ENCODE data around the gene STK17A. TPM values are rescaled to one million over a fixed set of nuclear protein-coding genes. Genes with fewer than 3 reads are reported as not detected.

The STK17A gene
- total RNA-seq, 1 experiment from 2014 or later, result 9.8 TPM

- WGBS (ENCODE audit: extremely low coverage, insufficient read length, low lambda C conversion rate), result no CpG with 5 or more reads among the region's 6 CpGs
- H2BK5ac ChIP-seq (ENCODE audit: insufficient read length, low read length), result no peak overlapping the region
- H2BK12ac ChIP-seq (ENCODE audit: insufficient read length, low read depth, low read length), result no peak overlapping the region
- H2AK5ac ChIP-seq (ENCODE audit: insufficient read length, low read length), result no peak overlapping the region
- peak overlapping the region; percentile 54; the same call in 1 of the 2 replicates for H3K4ac ChIP-seq (ENCODE audit: low read depth, low read length)
- H3K27me3 ChIP-seq (ENCODE audit: insufficient read depth, low read length), result no peaks in the 10 kb centered on the region
- H3K9me3 ChIP-seq (ENCODE audit: control insufficient read depth, low read depth, low read length), result no peaks in the 10 kb centered on the region
- no peak overlapping the region for H3K23ac ChIP-seq (ENCODE audit: insufficient read length, low read depth, low read length)
- no peaks in the 10 kb centered on the region for H3K79me1 ChIP-seq (ENCODE audit: insufficient read depth, low read depth, low read length, poor library complexity, severe bottlenecking)
- H4K8ac ChIP-seq (replicated peaks; ENCODE audit: insufficient read length, low read depth, low read length), result no peak overlapping the region
- peaks cover 0 to 3% of the 10 kb centered on the region in 2 experiments; a peak in 2 of 5 replicates for H3K9me3 Mint-ChIP-seq
- peaks cover 4% of the 10 kb centered on the region; the same call in 1 of the 2 replicates for H3K4me1 ChIP-seq (ENCODE audit: insufficient read depth, low read length)
- TF ChIP-seq, protein P1, sequence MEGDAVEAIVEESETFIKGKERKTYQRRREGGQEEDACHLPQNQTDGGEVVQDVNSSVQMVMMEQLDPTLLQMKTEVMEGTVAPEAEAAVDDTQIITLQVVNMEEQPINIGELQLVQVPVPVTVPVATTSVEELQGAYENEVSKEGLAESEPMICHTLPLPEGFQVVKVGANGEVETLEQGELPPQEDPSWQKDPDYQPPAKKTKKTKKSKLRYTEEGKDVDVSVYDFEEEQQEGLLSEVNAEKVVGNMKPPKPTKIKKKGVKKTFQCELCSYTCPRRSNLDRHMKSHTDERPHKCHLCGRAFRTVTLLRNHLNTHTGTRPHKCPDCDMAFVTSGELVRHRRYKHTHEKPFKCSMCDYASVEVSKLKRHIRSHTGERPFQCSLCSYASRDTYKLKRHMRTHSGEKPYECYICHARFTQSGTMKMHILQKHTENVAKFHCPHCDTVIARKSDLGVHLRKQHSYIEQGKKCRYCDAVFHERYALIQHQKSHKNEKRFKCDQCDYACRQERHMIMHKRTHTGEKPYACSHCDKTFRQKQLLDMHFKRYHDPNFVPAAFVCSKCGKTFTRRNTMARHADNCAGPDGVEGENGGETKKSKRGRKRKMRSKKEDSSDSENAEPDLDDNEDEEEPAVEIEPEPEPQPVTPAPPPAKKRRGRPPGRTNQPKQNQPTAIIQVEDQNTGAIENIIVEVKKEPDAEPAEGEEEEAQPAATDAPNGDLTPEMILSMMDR (conservative IDR thresholded peaks at IDR 0.05), result no peak
- H4K20me1 ChIP-seq (ENCODE audit: control insufficient read depth, insufficient read depth, insufficient read length), result no peaks in the 10 kb centered on the region
- DNase-seq, result peak; percentile 67
- no peak overlapping the region for H2AFZ ChIP-seq (ENCODE audit: low read length)
- no peak overlapping the region for H2BK20ac ChIP-seq (ENCODE audit: low read depth, low read length, poor library complexity, severe bottlenecking)
- no peak overlapping the region for H4K91ac ChIP-seq (ENCODE audit: insufficient read length, low read depth, low read length)
- peaks cover 2% of the 10 kb centered on the region; the same call in 1 of the 2 replicates for H3K27me3 Mint-ChIP-seq (ENCODE audit: low read depth)
- no peak overlapping the region for H4K5ac ChIP-seq (ENCODE audit: insufficient read length, low read depth, low read length)
- no peaks in the 10 kb centered on the region for H3K79me2 ChIP-seq (ENCODE audit: insufficient read depth, low read length)
- H3K27ac ChIP-seq (ENCODE audit: insufficient read length, low read depth, low read length), result no peak overlapping the region
- 0 out of 2 replicates have a peak overlapping the region, but pooled peaks have one; percentile 47 for H3K14ac ChIP-seq (ENCODE audit: insufficient read depth, low read length)
- no peak overlapping the region for H3K56ac ChIP-seq (ENCODE audit: insufficient read length, low read depth, low read length)
- H3K23me2 ChIP-seq (ENCODE audit: insufficient read length, low read depth, low read length, poor library complexity, severe bottlenecking), result no peaks in the 10 kb centered on the region
- H3K36me3 Mint-ChIP-seq (ENCODE audit: insufficient read depth in 1 of 3, low read depth in 3 of 3), result no peaks in the 10 kb centered on the region
- H3K4me3 Mint-ChIP-seq, result no peak overlapping the region
- no peak overlapping the region for H3K9ac ChIP-seq (ENCODE audit: extremely low read depth, insufficient read length, low read length)
- H2BK15ac ChIP-seq (ENCODE audit: low read depth, low read length), result no peak overlapping the region
- H2BK120ac ChIP-seq (ENCODE audit: low read depth, low read length, poor library complexity, severe bottlenecking), result peak overlapping the region; percentile 86
- no peak overlapping the region for H3T11ph ChIP-seq (ENCODE audit: low read length)
- peaks cover 16 to 17% of the 10 kb centered on the region in 2 experiments for H3K4me1 Mint-ChIP-seq
- peak overlapping the region in 1 of 3 experiments; percentile 93; a peak in 2 of 7 replicates for H3K27ac Mint-ChIP-seq
- H3K4me2 ChIP-seq (ENCODE audit: insufficient read depth, insufficient read length, low read length), result no peak overlapping the region
- H3K18ac ChIP-seq (ENCODE audit: insufficient read length, low read depth, low read length), result no peak overlapping the region
Measured at GRCh38 chr7:43577485-43577951, 5.4 kb upstream of the STK17A start.

Data from H9 (cell line).